ENCODE measurements around the gene AKR1C3.
"Not testable (repeated sequence)": the region's sequence is repeated elsewhere in the genome, so short reads cannot be mapped to it uniquely, and the experiment has no call there.

The AKR1C3 gene

DNA sequence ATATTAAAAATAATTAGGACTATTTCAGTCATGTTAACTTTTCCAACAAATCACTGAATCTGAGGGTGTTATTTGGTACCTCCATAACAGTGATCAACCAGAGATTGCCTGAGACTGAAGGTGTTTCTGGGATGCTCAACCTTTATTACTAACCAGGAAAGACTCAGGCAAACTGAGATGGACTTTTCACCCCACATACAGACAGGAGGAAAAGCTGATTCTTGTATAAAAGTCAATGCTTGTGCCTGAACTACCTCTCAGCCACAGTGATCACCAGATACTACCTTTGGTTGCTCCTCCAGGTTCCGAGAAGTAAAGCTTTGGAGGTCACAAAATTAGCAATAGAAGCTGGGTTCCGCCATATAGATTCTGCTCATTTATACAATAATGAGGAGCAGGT, 1.9 kb downstream of the AKR1C3 start:
- H3K9me3 ChIP-seq = no peaks in the 10 kb centered on the region
- H3K4me3 ChIP-seq (ENCODE audit: low read depth, low read length) = no peak overlapping the region
- H3K27me3 ChIP-seq = no peaks in the 10 kb centered on the region
- no peaks in the 10 kb centered on the region; the same call in 1 of the 2 replicates for H3K36me3 ChIP-seq
- TF ChIP-seq, protein P1, sequence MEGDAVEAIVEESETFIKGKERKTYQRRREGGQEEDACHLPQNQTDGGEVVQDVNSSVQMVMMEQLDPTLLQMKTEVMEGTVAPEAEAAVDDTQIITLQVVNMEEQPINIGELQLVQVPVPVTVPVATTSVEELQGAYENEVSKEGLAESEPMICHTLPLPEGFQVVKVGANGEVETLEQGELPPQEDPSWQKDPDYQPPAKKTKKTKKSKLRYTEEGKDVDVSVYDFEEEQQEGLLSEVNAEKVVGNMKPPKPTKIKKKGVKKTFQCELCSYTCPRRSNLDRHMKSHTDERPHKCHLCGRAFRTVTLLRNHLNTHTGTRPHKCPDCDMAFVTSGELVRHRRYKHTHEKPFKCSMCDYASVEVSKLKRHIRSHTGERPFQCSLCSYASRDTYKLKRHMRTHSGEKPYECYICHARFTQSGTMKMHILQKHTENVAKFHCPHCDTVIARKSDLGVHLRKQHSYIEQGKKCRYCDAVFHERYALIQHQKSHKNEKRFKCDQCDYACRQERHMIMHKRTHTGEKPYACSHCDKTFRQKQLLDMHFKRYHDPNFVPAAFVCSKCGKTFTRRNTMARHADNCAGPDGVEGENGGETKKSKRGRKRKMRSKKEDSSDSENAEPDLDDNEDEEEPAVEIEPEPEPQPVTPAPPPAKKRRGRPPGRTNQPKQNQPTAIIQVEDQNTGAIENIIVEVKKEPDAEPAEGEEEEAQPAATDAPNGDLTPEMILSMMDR (IDR thresholded peaks at IDR 0.05; ENCODE audit: low read depth, low read length) = no peak
- DNase-seq = no peak
- H3K4me1 ChIP-seq = no peaks in the 10 kb centered on the region

DNA sequence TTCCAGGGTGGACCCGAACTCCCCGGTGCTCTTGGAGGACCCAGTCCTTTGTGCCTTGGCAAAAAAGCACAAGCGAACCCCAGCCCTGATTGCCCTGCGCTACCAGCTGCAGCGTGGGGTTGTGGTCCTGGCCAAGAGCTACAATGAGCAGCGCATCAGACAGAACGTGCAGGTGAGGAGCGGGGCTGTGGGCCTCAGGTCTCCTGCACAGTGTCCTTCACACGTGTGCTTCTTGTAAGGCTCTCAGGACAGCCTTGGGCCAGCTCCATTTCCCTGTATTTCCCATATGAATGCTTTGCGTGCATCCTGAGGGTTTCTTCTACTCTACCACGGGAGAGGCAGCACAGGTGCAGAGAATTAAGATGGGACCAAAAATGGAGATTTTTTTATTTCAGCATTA, 8.3 kb downstream of the AKR1C3 start:
- H3K4me1 ChIP-seq; H3K36me3 ChIP-seq; H3K9me3 ChIP-seq; H3K27me3 ChIP-seq; DNase-seq; H3K4me3 ChIP-seq (ENCODE audit: low read depth, low read length): not testable (repeated sequence)

DNA sequence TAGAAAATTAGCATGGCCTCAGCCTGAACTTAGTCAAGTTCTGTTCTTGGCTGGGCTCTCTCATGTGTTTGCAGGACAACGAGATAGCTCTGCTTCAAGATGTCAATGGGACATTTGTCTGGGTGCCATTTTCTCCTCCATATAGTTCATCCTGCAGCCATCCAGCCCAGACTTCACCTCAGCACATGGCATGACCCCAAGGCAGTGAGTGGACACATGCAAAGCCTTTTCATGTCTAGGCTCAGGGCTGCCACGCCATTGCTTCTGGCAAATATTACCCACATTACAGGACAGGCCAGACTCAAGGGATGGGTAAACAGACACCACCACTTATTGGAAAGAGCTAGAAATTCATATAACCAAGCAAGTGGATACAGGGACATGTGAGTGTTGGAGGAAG, 9.3 kb downstream of the AKR1C3 start:
- no peak for DNase-seq
- Histone ChIP-seq H3K27me3 (no peaks in the 10 kb centered on the region), H3K36me3 (no peaks in the 10 kb centered on the region), H3K9me3 (no peaks in the 10 kb centered on the region), H3K4me3 (ENCODE audit: low read depth, low read length) (no peak overlapping the region), H3K4me1 (no peaks in the 10 kb centered on the region)
- TF ChIP-seq, protein P1 (IDR thresholded peaks at IDR 0.05; ENCODE audit: low read depth, low read length) = no peak

DNA sequence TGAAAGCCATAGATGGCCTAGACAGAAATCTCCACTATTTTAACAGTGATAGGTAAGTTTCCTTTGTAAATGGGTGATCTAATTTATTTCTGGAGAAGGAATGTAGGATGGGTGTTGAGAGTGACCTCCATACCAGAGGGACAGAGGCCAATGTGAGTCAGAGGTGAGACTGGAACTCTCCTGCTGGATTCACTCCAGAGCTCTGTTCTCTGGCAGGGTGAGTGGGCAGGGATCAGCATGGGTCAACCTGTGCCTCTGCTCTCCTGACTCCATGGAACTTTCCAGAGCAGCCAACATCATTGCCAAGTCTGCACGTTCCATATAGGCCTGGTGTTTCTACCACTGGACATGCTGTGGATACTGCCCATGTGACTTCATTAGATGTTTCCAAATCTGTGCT, 11.4 kb downstream of the AKR1C3 start:
- TF ChIP-seq, protein P1 (IDR thresholded peaks at IDR 0.05; ENCODE audit: low read depth, low read length) = no peak
- H3K4me1 ChIP-seq = no peaks in the 10 kb centered on the region
- no peak overlapping the region for H3K4me3 ChIP-seq (ENCODE audit: low read depth, low read length)
- H3K36me3 ChIP-seq = no peaks in the 10 kb centered on the region
- no peak for DNase-seq
- H3K27me3 ChIP-seq = no peaks in the 10 kb centered on the region
- no peaks in the 10 kb centered on the region for H3K9me3 ChIP-seq

DNA sequence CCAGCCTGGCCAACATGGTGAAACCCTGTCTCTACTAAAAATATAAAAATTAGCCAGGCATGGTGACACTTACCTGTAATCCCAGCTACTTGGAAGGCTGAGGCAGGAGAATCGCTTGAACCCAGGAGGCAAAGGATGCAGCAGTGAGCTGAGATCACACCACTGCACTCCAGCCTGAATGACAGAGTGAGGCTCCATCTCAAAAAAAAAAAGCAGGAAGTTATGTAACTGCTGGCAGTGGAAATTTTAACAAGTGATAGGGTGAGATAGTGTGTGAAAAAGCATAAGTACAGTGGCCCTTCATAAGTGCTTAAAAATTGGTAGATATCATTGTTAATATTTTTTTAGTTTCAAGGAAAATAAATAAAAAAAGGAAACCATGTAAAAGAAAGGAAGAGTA, 12.3 kb downstream of the AKR1C3 start:
- Histone ChIP-seq H3K36me3 (no peaks in the 10 kb centered on the region), H3K4me3 (ENCODE audit: low read depth, low read length) (no peak overlapping the region), H3K4me1 (no peaks in the 10 kb centered on the region), H3K9me3 (no peaks in the 10 kb centered on the region), H3K27me3 (no peaks in the 10 kb centered on the region)
- DNase-seq = no peak
- TF ChIP-seq, protein P1 (IDR thresholded peaks at IDR 0.05; ENCODE audit: low read depth, low read length) = no peak

DNA sequence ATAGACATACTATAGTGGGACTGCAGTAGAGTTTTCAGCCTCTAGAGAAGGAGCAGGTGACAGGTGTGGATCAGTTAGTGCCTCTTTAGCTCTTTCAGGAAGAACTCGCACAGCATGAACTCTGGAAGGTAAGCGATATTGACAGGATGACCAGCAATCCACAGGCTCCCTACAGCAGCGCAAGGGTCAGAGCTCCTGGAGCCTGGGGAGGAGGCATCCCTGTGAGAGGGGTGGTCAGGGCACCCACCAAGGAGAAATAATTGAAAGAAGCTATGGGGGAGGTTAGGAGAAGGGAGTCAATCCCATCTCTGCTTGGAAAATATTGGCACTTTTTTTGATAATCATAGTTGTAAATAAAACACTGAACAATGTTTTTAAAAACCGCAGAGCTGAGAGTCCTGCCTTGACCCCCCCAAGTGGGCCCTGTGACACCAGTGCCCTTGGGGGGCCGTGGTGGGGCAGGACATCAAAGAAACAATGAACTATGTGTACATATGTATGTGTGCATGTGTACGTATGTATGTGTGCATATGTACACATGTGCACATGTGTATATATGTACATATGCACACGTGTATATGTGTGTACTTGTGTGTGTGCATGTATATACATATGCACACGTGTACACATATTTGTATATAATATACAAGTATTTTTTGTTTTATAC, 13.8 kb downstream of the AKR1C3 start:
- TF ChIP-seq, protein P1 (IDR thresholded peaks at IDR 0.05; ENCODE audit: low read depth, low read length) = no peak
- no peaks in the 10 kb centered on the region for H3K9me3 ChIP-seq
- H3K4me1 ChIP-seq = no peaks in the 10 kb centered on the region
- H3K36me3 ChIP-seq = no peaks in the 10 kb centered on the region
- no peak overlapping the region for H3K4me3 ChIP-seq (ENCODE audit: low read depth, low read length)
- no peak for DNase-seq
- no peaks in the 10 kb centered on the region for H3K27me3 ChIP-seq

Measured in BE2C (cell line).